Chondrocyte (in vitro differentiated cells): Measurements from ENCODE around the gene ZBTB2. TPM values are rescaled to one million over a fixed set of nuclear protein-coding genes. Genes with fewer than 3 reads are reported as not detected.

Experiments
- DNase-seq: peaks from one replicate; pipeline ENCODE4 v3.0.0; 2021; ENCODE audit warnings: mixed read lengths, low spot score
- H3K27ac Mint-ChIP-seq: one replicate; pipeline ENCODE4 v1.8.0; 2021; ENCODE audit warnings: mild to moderate bottlenecking, moderate library complexity, mixed read lengths; ENCODE audit not compliant: unreplicated experiment
- H3K27me3 Mint-ChIP-seq: 2 replicates; pipeline ENCODE4 v1.8.0; 2021; ENCODE audit warnings: low read depth, mixed read lengths
- H3K36me3 Mint-ChIP-seq: 2 replicates; pipeline ENCODE4 v1.8.0; 2021; ENCODE audit warnings: low read depth, mixed read lengths
- H3K4me1 Mint-ChIP-seq: 2 replicates; pipeline ENCODE4 v1.8.0; 2021; ENCODE audit warnings: low read depth, mild to moderate bottlenecking, mixed read lengths
- H3K4me3 Mint-ChIP-seq: one replicate; pipeline ENCODE4 v1.8.0; 2021; ENCODE audit warnings: mild to moderate bottlenecking, moderate library complexity, mixed read lengths; ENCODE audit not compliant: unreplicated experiment
- H3K9me3 Mint-ChIP-seq: 2 replicates; pipeline ENCODE4 v1.8.0; 2021; ENCODE audit warnings: low read depth, mixed read lengths
- CTCF ChIP-seq: fragments of 200-600 bp; sonication (generic); IDR thresholded peaks from 2 replicates; pipeline ENCODE4 v1.5.0; 2021; ENCODE audit warnings: antibody characterized with exemption, mild to moderate bottlenecking, moderate library complexity
- total RNA-seq: library from RNA; stranded (reverse); gene quantifications from 3 replicates; pipeline ENCODE4 v1.2.1, GENCODE V29; 2021

ZBTB2 gene
- total RNA-seq, 1 donor from 2014 or later = 10.1 TPM

GRCh38 chr6:151413372-151414145 is 22.2 kb upstream of the ZBTB2 start:
- peaks cover 9% of the 10 kb centered on the region for H3K4me1 Mint-ChIP-seq
- no peaks in the 10 kb centered on the region for H3K27me3 Mint-ChIP-seq
- peaks cover 6% of the 10 kb centered on the region for H3K9me3 Mint-ChIP-seq
- TF ChIP-seq CTCF = no peak
- H3K27ac Mint-ChIP-seq = no peak overlapping the region
- DNase-seq = no peak
- no peak overlapping the region for H3K4me3 Mint-ChIP-seq
- peaks cover 49% of the 10 kb centered on the region for H3K36me3 Mint-ChIP-seq

GRCh38 chr6:151412909-151413308 is 21.6 kb upstream of the ZBTB2 start:
- no peak overlapping the region for H3K27ac Mint-ChIP-seq
- DNase-seq = no peak
- no peak overlapping the region for H3K4me3 Mint-ChIP-seq
- TF ChIP-seq CTCF = no peak
- H3K4me1 Mint-ChIP-seq = peaks cover 9% of the 10 kb centered on the region
- H3K9me3 Mint-ChIP-seq = peaks cover 6% of the 10 kb centered on the region
- no peaks in the 10 kb centered on the region for H3K27me3 Mint-ChIP-seq
- H3K36me3 Mint-ChIP-seq = peaks cover 49% of the 10 kb centered on the region

GRCh38 chr6:151409679-151410078 is 18.3 kb upstream of the ZBTB2 start:
- Mint-ChIP-seq H3K27me3 (no peaks in the 10 kb centered on the region), H3K4me1 (peaks cover 23% of the 10 kb centered on the region), H3K9me3 (peaks cover 6% of the 10 kb centered on the region), H3K27ac (peak overlapping the region; percentile 34), H3K4me3 (no peak overlapping the region), H3K36me3 (peaks cover 43% of the 10 kb centered on the region)
- DNase-seq = no peak
- TF ChIP-seq CTCF = no peak

GRCh38 chr6:151409260-151409659 is 17.9 kb upstream of the ZBTB2 start:
- Mint-ChIP-seq H3K4me3 (no peak overlapping the region), H3K4me1 (peaks cover 26% of the 10 kb centered on the region), H3K27ac (peak overlapping the region; percentile 34), H3K36me3 (peaks cover 42% of the 10 kb centered on the region), H3K27me3 (no peaks in the 10 kb centered on the region), H3K9me3 (peaks cover 2% of the 10 kb centered on the region)
- TF ChIP-seq CTCF = no peak
- DNase-seq = no peak

- H3K4me3 Mint-ChIP-seq = no peak overlapping the region
- H3K27me3 Mint-ChIP-seq = no peaks in the 10 kb centered on the region
- H3K9me3 Mint-ChIP-seq = no peaks in the 10 kb centered on the region
- H3K27ac Mint-ChIP-seq = no peak overlapping the region
- peaks cover 27% of the 10 kb centered on the region for H3K4me1 Mint-ChIP-seq
- no peak for TF ChIP-seq CTCF
- DNase-seq = no peak
- peaks cover 40% of the 10 kb centered on the region for H3K36me3 Mint-ChIP-seq
Measured at GRCh38 chr6:151408858-151409257, 17.5 kb upstream of the ZBTB2 start.
